ENCODE measurements around the gene HLF.

DNA sequence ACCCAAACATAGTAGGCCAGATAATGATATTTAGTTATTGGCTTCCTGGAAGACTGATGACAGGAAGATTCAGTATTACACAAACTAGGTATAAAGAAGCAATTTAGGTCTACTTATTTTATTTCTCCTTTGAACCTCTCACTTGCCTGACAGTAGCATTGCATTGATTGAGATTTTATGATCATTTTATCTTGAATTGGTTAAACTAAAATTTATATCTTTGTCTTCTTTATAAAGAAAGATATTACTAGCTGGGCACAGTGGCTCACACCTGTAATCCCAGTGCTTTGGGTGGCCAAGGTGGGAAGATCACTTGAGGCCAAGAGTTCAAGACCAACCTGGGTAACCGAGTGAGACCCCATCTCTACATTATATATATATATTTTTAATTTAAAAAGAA lies 14.4 kb downstream of the HLF start:
- TF ChIP-seq SREBF2 (IDR thresholded peaks at IDR 0.05; ENCODE audit: low read length) (no peak), EP300 (IDR thresholded peaks at IDR 0.05; ENCODE audit: borderline replicate concordance in 1 of 2, control insufficient read depth in 1 of 2, low read depth in 2 of 2, low read length in 2 of 2) (no peak), RELA (IDR thresholded peaks at IDR 0.05; ENCODE audit: borderline replicate concordance, partially characterized antibody) (no peak), SP1 (IDR thresholded peaks at IDR 0.05; ENCODE audit: low read depth, low read length) (no peak)

All from GM12878 (cell line).